HL-60 (cell line): ENCODE measurements around the gene NT5DC2.

Experiments used
- DNase-seq, 2 experiments: peaks; one replicate each; pipeline ENCODE4 v3.0.0-alpha.2; 2010 to 2020; ENCODE audit warnings: low read depth in 1 of 2, low spot score in 1 of 2
- H3K27ac ChIP-seq: fragments of 250-450 bp; sonication (Bioruptor Pico); replicated peaks from 2 replicates; pipeline ENCODE4 v1.5.1; 2020; ENCODE audit warnings: mild to moderate bottlenecking, moderate library complexity
- H3K27me3 ChIP-seq: fragments of 250-450 bp; sonication (Bioruptor Pico); 2 replicates; pipeline ENCODE4 v1.5.1; 2021; ENCODE audit warnings: mild to moderate bottlenecking, moderate library complexity; ENCODE audit not compliant: insufficient read depth, poor library complexity, severe bottlenecking
- H3K4me3 ChIP-seq: replicated peaks from 2 replicates; pipeline ENCODE4 v1.5.1; 2011; ENCODE audit warnings: mild to moderate bottlenecking, control low read depth, low read length; ENCODE audit not compliant: insufficient read depth
- GABPA ChIP-seq: IDR thresholded peaks from 2 replicates; pipeline ENCODE4 v1.6.1; 2012; ENCODE audit warnings: low read depth
- POLR2AphosphoS5 ChIP-seq: IDR thresholded peaks from 2 replicates; pipeline ENCODE4 v1.6.1; 2012; ENCODE audit warnings: low read depth
- SPI1 ChIP-seq: IDR thresholded peaks from 2 replicates; pipeline ENCODE4 v1.6.1; 2012; ENCODE audit warnings: low read depth, mild to moderate bottlenecking, borderline replicate concordance
- TF ChIP-seq, protein P1 (sequence below): IDR thresholded peaks from one replicate; pipeline ENCODE4 v1.5.1; 2011; ENCODE audit warnings: low read length, control low read depth, inconsistent platforms; ENCODE audit not compliant: insufficient read depth
- TF ChIP-seq, protein P2 (sequence below): IDR thresholded peaks from 2 replicates; pipeline ENCODE4 v1.6.1; 2012; ENCODE audit warnings: low read depth; ENCODE audit not compliant: insufficient replicate concordance

Gene NT5DC2

DNA sequence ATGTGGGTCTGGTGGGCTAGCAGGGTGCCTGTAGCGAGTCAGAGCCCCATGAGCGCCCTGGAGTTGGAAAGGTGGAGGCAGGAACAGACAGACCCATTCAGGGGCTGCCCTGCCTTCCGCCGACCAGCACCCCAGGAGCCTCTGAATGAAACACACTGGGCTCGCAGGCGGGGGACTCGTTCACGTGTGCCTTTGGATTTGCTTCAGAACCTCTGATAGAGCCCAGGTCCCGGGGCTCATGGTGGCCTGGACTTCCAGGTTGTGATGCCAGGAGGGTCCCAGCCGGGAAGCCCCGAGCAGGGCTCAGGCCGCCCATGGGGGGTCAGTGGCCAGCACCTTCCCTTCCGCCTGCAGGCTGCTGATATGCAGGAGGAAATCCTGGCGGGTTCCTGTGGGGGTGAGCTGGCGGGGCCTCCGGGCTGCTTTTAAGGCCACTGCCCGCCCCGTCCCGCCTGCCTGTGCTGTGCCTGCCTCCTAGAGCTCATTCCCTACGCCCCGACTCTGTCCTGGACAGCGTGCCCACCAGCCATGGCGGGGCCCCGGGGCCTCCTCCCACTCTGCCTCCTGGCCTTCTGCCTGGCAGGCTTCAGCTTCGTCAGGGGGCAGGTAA lies 38.7 kb downstream of the NT5DC2 start, which contains the start of gene STAB1:
Gene STAB1 (plus strand): TSS at position 453 of the 610 bp plus-strand sequence. CDS start 76 bp downstream, at position 529.
- no peak for DNase-seq
- Histone ChIP-seq H3K27me3 (no peaks in the 10 kb centered on the region), H3K4me3 (no peak within 1 kb of the TSS), H3K27ac (no peak within 1 kb of the TSS)
- TF ChIP-seq, protein P1, sequence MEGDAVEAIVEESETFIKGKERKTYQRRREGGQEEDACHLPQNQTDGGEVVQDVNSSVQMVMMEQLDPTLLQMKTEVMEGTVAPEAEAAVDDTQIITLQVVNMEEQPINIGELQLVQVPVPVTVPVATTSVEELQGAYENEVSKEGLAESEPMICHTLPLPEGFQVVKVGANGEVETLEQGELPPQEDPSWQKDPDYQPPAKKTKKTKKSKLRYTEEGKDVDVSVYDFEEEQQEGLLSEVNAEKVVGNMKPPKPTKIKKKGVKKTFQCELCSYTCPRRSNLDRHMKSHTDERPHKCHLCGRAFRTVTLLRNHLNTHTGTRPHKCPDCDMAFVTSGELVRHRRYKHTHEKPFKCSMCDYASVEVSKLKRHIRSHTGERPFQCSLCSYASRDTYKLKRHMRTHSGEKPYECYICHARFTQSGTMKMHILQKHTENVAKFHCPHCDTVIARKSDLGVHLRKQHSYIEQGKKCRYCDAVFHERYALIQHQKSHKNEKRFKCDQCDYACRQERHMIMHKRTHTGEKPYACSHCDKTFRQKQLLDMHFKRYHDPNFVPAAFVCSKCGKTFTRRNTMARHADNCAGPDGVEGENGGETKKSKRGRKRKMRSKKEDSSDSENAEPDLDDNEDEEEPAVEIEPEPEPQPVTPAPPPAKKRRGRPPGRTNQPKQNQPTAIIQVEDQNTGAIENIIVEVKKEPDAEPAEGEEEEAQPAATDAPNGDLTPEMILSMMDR: no peak
- no peak for TF ChIP-seq SPI1
- TF ChIP-seq POLR2AphosphoS5: no peak
- no peak for TF ChIP-seq GABPA
- TF ChIP-seq, protein P2, sequence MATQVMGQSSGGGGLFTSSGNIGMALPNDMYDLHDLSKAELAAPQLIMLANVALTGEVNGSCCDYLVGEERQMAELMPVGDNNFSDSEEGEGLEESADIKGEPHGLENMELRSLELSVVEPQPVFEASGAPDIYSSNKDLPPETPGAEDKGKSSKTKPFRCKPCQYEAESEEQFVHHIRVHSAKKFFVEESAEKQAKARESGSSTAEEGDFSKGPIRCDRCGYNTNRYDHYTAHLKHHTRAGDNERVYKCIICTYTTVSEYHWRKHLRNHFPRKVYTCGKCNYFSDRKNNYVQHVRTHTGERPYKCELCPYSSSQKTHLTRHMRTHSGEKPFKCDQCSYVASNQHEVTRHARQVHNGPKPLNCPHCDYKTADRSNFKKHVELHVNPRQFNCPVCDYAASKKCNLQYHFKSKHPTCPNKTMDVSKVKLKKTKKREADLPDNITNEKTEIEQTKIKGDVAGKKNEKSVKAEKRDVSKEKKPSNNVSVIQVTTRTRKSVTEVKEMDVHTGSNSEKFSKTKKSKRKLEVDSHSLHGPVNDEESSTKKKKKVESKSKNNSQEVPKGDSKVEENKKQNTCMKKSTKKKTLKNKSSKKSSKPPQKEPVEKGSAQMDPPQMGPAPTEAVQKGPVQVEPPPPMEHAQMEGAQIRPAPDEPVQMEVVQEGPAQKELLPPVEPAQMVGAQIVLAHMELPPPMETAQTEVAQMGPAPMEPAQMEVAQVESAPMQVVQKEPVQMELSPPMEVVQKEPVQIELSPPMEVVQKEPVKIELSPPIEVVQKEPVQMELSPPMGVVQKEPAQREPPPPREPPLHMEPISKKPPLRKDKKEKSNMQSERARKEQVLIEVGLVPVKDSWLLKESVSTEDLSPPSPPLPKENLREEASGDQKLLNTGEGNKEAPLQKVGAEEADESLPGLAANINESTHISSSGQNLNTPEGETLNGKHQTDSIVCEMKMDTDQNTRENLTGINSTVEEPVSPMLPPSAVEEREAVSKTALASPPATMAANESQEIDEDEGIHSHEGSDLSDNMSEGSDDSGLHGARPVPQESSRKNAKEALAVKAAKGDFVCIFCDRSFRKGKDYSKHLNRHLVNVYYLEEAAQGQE: no peak

DNA sequence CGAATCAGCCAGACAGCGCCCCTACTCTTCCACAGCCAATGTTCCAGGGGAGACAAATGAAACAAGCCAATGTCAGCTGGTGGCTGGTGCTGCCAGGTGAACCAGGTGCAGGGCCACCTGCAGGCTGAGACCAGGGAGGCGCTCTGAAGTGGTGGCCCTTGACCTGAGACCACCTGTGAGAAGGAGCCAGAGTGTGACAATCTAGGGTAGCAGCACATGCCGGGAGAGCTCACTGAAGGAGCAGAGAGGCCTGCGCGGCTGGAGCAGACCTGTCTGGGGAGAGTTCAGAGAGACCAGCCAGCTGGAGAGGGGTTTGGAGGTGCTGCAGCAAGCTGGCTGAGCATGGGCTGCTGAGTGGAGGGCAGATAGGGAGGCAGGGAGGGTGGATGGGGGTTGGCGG lies 39.2 kb downstream of the NT5DC2 start:
- H3K27ac ChIP-seq: no peak overlapping the region

DNA sequence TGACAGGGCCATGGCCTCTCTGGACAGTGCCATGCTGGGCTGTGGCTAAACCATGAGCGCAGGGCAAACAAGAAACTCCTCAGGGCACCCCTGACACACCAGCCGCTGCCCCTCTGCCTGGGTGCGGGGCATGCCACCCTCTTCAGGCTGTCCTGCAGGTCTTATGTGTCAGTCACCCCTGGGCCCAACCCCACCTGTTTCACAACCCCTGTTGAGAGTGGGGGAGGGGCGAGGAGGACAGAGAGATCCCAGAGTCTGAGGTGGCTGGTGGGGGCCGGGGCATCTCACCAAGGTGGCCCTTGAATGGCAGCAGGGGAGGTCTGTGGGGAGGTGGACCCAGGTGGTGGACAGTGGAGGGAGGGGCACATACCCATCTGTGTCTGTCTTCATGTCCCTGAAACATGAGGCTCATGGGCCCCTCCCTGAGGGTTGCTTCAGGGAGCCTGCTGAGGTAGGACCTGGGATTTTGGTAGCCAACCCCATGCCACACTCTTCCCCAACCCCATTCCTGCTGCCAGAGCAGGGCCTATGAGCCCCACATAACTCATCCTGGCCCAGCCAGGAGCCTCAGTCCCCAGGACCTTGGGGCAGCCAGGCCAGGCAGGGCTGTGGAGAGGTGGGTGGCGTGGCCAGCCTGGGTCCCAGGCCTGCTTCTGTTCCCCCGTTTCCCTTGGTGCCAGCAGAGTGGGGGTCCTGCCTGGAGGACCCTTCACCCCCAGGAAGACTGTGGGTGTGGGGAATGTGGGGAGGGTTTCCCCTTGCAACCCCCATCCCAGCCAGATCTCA lies 40.2 kb downstream of the NT5DC2 start:
- H3K27me3 ChIP-seq: no peaks in the 10 kb centered on the region
- no peak for DNase-seq
- H3K4me3 ChIP-seq: no peak overlapping the region
- TF ChIP-seq SPI1 (no peak), POLR2AphosphoS5 (0 out of 2 replicates have a peak, but pooled peaks have one; percentile 16)
- TF ChIP-seq, protein P2: no peak
- TF ChIP-seq, protein P1: no peak
- no peak overlapping the region for H3K27ac ChIP-seq

More for the DNA sequence above, 39.2 kb downstream of the NT5DC2 start:
- Histone ChIP-seq H3K4me3 (no peak overlapping the region), H3K27me3 (no peaks in the 10 kb centered on the region)
- TF ChIP-seq POLR2AphosphoS5: no peak
- TF ChIP-seq, protein P2: no peak
- TF ChIP-seq GABPA: no peak
- TF ChIP-seq, protein P1: no peak
- no peak for TF ChIP-seq SPI1
- no peak for DNase-seq
